Astrocyte (in vitro differentiated cells and primary cell): Measurements from ENCODE around the gene DYSF. TPM values are rescaled to one million over a fixed set of nuclear protein-coding genes. Genes with fewer than 3 reads are reported as not detected.

Experiments used
- DNase-seq: peaks from one replicate; pipeline ENCODE4 v3.0.0-alpha.2; 2010; ENCODE audit warnings: low read depth
- FAIRE-seq: peaks from 2 replicates; lab custom pipeline; 2011; peaks lifted over from hg19 to GRCh38; lab: Jason Lieb, UNC
- H2AFZ ChIP-seq: 2 replicates; pipeline ENCODE4 v1.6.0; 2012; ENCODE audit warnings: low read depth, low read length, inconsistent platforms
- H3K27ac ChIP-seq: 2 replicates; pipeline ENCODE4 v1.5.1; 2011; ENCODE audit warnings: low read depth, low read length, inconsistent platforms
- H3K27me3 ChIP-seq: 2 replicates; pipeline ENCODE4 v1.6.0; 2011; ENCODE audit warnings: low read length, inconsistent platforms; ENCODE audit not compliant: insufficient read depth
- H3K36me3 ChIP-seq: 2 replicates; pipeline ENCODE4 v1.5.1; 2011; ENCODE audit warnings: low read length, inconsistent platforms; ENCODE audit not compliant: insufficient read depth
- H3K4me1 ChIP-seq: 2 replicates; pipeline ENCODE4 v1.5.1; 2011; ENCODE audit warnings: low read length, inconsistent platforms; ENCODE audit not compliant: insufficient read depth
- H3K4me2 ChIP-seq: 2 replicates; pipeline ENCODE4 v1.6.0; 2012; ENCODE audit warnings: low read length, inconsistent platforms
- H3K4me3 ChIP-seq: 2 replicates; pipeline ENCODE4 v1.5.1; 2011; ENCODE audit warnings: low read depth, mild to moderate bottlenecking, low read length, inconsistent platforms; ENCODE audit not compliant: insufficient read depth
- H3K79me2 ChIP-seq: 2 replicates; pipeline ENCODE4 v1.6.0; 2012; ENCODE audit warnings: mild to moderate bottlenecking, low read length, inconsistent platforms; ENCODE audit not compliant: insufficient read depth
- H3K9ac ChIP-seq: 2 replicates; pipeline ENCODE4 v1.6.0; 2012; ENCODE audit warnings: mild to moderate bottlenecking, low read length, inconsistent platforms
- H3K9me3 ChIP-seq: 2 replicates; pipeline ENCODE4 v1.5.1; 2012; ENCODE audit warnings: low read depth, mild to moderate bottlenecking, low read length, inconsistent platforms; ENCODE audit not compliant: insufficient read depth
- H4K20me1 ChIP-seq: 2 replicates; pipeline ENCODE4 v1.6.0; 2012; ENCODE audit warnings: low read length, inconsistent platforms; ENCODE audit not compliant: insufficient read depth
- H3K27ac Mint-ChIP-seq: one replicate; pipeline ENCODE4 v1.8.0; 2021; ENCODE audit warnings: mild to moderate bottlenecking, mixed read lengths; ENCODE audit not compliant: unreplicated experiment
- H3K27me3 Mint-ChIP-seq: one replicate; pipeline ENCODE4 v1.8.0; 2021; ENCODE audit warnings: low read depth, mixed read lengths; ENCODE audit not compliant: unreplicated experiment
- H3K36me3 Mint-ChIP-seq: one replicate; pipeline ENCODE4 v1.8.0; 2021; ENCODE audit warnings: low read depth, mixed read lengths; ENCODE audit not compliant: unreplicated experiment
- H3K4me1 Mint-ChIP-seq: one replicate; pipeline ENCODE4 v1.8.0; 2021; ENCODE audit warnings: low read depth, mixed read lengths; ENCODE audit not compliant: unreplicated experiment
- H3K4me3 Mint-ChIP-seq: one replicate; pipeline ENCODE4 v1.8.0; 2021; ENCODE audit warnings: mild to moderate bottlenecking, moderate library complexity, mixed read lengths; ENCODE audit not compliant: unreplicated experiment
- H3K9me3 Mint-ChIP-seq: one replicate; pipeline ENCODE4 v1.8.0; 2021; ENCODE audit warnings: mild to moderate bottlenecking, mixed read lengths; ENCODE audit not compliant: unreplicated experiment
- CTCF ChIP-seq: IDR thresholded peaks from 2 replicates; pipeline ENCODE4 v1.5.1; 2011; ENCODE audit warnings: low read depth, mild to moderate bottlenecking, inconsistent platforms, low read length, moderate library complexity; ENCODE audit not compliant: insufficient read depth
- EZH2 ChIP-seq: IDR thresholded peaks from 2 replicates; pipeline ENCODE4 v1.6.1; 2012; ENCODE audit warnings: mild to moderate bottlenecking, low read length, inconsistent platforms; ENCODE audit not compliant: insufficient read depth
- total RNA-seq: library from RNA; stranded (reverse); gene quantifications from 2 replicates; pipeline ENCODE4 v1.2.1, GENCODE V29; 2021

The DYSF gene
- total RNA-seq, 1 donor from 2014 or later: 123 TPM

GRCh38 chr2:71478806-71479205, 25.4 kb downstream of the DYSF start:
- no peak overlapping the region for H3K4me2 ChIP-seq
- no peak overlapping the region for H2AFZ ChIP-seq
- Mint-ChIP-seq H3K4me1 (peaks cover 21% of the 10 kb centered on the region), H3K4me3 (no peak overlapping the region), H3K27me3 (peaks cover 3% of the 10 kb centered on the region), H3K36me3 (peaks cover 38% of the 10 kb centered on the region), H3K27ac (no peak overlapping the region), H3K9me3 (peaks cover 5% of the 10 kb centered on the region)
- DNase-seq (no peak), FAIRE-seq (no peak)
- H3K9ac ChIP-seq: no peak overlapping the region
- H3K4me1 ChIP-seq: no peaks in the 10 kb centered on the region
- no peak overlapping the region for H3K4me3 ChIP-seq
- no peaks in the 10 kb centered on the region for H3K27me3 ChIP-seq
- H3K36me3 ChIP-seq: no peaks in the 10 kb centered on the region
- no peaks in the 10 kb centered on the region for H3K79me2 ChIP-seq
- TF ChIP-seq CTCF: no peak
- TF ChIP-seq EZH2: no peak
- no peaks in the 10 kb centered on the region for H4K20me1 ChIP-seq
- no peak overlapping the region for H3K27ac ChIP-seq
- H3K9me3 ChIP-seq: no peaks in the 10 kb centered on the region

GRCh38 chr2:71479261-71479660, 25.9 kb downstream of the DYSF start:
- TF ChIP-seq EZH2 (no peak), CTCF (no peak)
- Mint-ChIP-seq H3K36me3 (peaks cover 36% of the 10 kb centered on the region), H3K9me3 (peaks cover 5% of the 10 kb centered on the region), H3K27me3 (peaks cover 3% of the 10 kb centered on the region), H3K4me3 (no peak overlapping the region), H3K27ac (no peak overlapping the region), H3K4me1 (peaks cover 18% of the 10 kb centered on the region)
- Histone ChIP-seq H3K36me3 (no peaks in the 10 kb centered on the region), H3K27ac (no peak overlapping the region), H3K4me3 (no peak overlapping the region), H3K9me3 (no peaks in the 10 kb centered on the region), H3K4me1 (no peaks in the 10 kb centered on the region), H3K79me2 (no peaks in the 10 kb centered on the region), H3K27me3 (no peaks in the 10 kb centered on the region), H3K9ac (no peak overlapping the region), H2AFZ (no peak overlapping the region), H3K4me2 (no peak overlapping the region), H4K20me1 (no peaks in the 10 kb centered on the region)
- FAIRE-seq (no peak), DNase-seq (no peak)

- Mint-ChIP-seq H3K4me1 (peaks cover 15% of the 10 kb centered on the region), H3K27ac (no peak overlapping the region), H3K36me3 (peaks cover 36% of the 10 kb centered on the region), H3K9me3 (peaks cover 5% of the 10 kb centered on the region), H3K4me3 (no peak overlapping the region), H3K27me3 (peaks cover 3% of the 10 kb centered on the region)
- Histone ChIP-seq H2AFZ (no peak overlapping the region), H3K9me3 (no peaks in the 10 kb centered on the region), H4K20me1 (no peaks in the 10 kb centered on the region), H3K27ac (no peak overlapping the region), H3K27me3 (no peaks in the 10 kb centered on the region), H3K4me1 (no peaks in the 10 kb centered on the region), H3K9ac (no peak overlapping the region), H3K79me2 (no peaks in the 10 kb centered on the region), H3K4me2 (no peak overlapping the region), H3K4me3 (no peak overlapping the region), H3K36me3 (no peaks in the 10 kb centered on the region)
- DNase-seq: no peak
- TF ChIP-seq CTCF (no peak), EZH2 (no peak)
- no peak for FAIRE-seq
These were observed 27.8 kb downstream of the DYSF start for GRCh38 chr2:71481111-71481510.
